Cardiac septum (tissue), 1 donor: ENCODE data around the gene ATRNL1. TPM values are rescaled to one million over a fixed set of nuclear protein-coding genes. Genes with fewer than 3 reads are reported as not detected.
"Not testable (repeated sequence)": the region's sequence is repeated elsewhere in the genome, so short reads cannot be mapped to it uniquely, and the experiment has no call there.

Experiments
- DNase-seq: peaks from one replicate; pipeline ENCODE4 v3.0.0-alpha.2; 2020; ENCODE audit warnings: low spot score
- intact Hi-C: fragments of 100-400 bp; cut with DNase I; formaldehyde crosslinking; loops from one replicate; pipeline ENCODE4 v1.14.0; 2022
- total RNA-seq: library from RNA; stranded (reverse); fragmentation: NEBNext Ultra II Directional; extraction: Animal tissue kit (Norgen Biotek cat#: 25700); gene quantifications from one replicate; pipeline ENCODE4 v1.2.1, GENCODE V29; 2021
- donor health status: DM: no; HTN: no; CAD: no.

ATRNL1 gene
- total RNA-seq, 1 donor from 2014 or later: 25.8 TPM

GRCh38 chr10:115384665-115385064, 291.5 kb downstream of the ATRNL1 start:
- no peak for DNase-seq
- intact Hi-C loops: no loop called here

- intact Hi-C loops: no loop called here
- no peak for DNase-seq
Measured at GRCh38 chr10:115390607-115391006, 297.4 kb downstream of the ATRNL1 start.

- no peak for DNase-seq
- intact Hi-C loops: no loop called here
Measured at GRCh38 chr10:115398026-115398425, 304.9 kb downstream of the ATRNL1 start.

- no peak for DNase-seq
- intact Hi-C loops: no loop called here
Measured at GRCh38 chr10:115402699-115403098, 309.5 kb downstream of the ATRNL1 start.

- DNase-seq, intact Hi-C loops: not testable (repeated sequence)
Measured at GRCh38 chr10:115405838-115406237, 312.7 kb downstream of the ATRNL1 start.

- intact Hi-C loops: no loop called here
- DNase-seq: no peak
Measured at GRCh38 chr10:115409347-115409746, 316.2 kb downstream of the ATRNL1 start.

- intact Hi-C loops: no loop called here
- no peak for DNase-seq
Measured at GRCh38 chr10:115417585-115418265, 324.6 kb downstream of the ATRNL1 start.

- DNase-seq: no peak
- intact Hi-C loops: no loop called here
Measured at GRCh38 chr10:115422624-115423023, 329.5 kb downstream of the ATRNL1 start.

GRCh38 chr10:115427611-115428010, 334.4 kb downstream of the ATRNL1 start:
- intact Hi-C loops: no loop called here
- no peak for DNase-seq

GRCh38 chr10:115432188-115432819, 339.1 kb downstream of the ATRNL1 start:
- no peak for DNase-seq
- intact Hi-C loops: no loop called here

GRCh38 chr10:115436999-115437398, 343.8 kb downstream of the ATRNL1 start:
- no peak for DNase-seq
- intact Hi-C loops: no loop called here

- intact Hi-C loops: no loop called here
- no peak for DNase-seq
Measured at GRCh38 chr10:115441907-115442545, 348.9 kb downstream of the ATRNL1 start.

- intact Hi-C loops: no loop called here
- no peak for DNase-seq
Measured at GRCh38 chr10:115456812-115457211, 363.6 kb downstream of the ATRNL1 start.

GRCh38 chr10:115483294-115483693, 390.1 kb downstream of the ATRNL1 start:
- no peak for DNase-seq
- intact Hi-C loops: no loop called here

- DNase-seq: no peak
- intact Hi-C loops: no loop called here
Measured at GRCh38 chr10:115491526-115492140, 398.5 kb downstream of the ATRNL1 start.

GRCh38 chr10:115503546-115503945, 410.4 kb downstream of the ATRNL1 start:
- DNase-seq: no peak
- intact Hi-C loops: no loop called here

- intact Hi-C loops: no loop called here
- DNase-seq: no peak
Measured at GRCh38 chr10:115514895-115515294, 421.7 kb downstream of the ATRNL1 start.

- intact Hi-C loops: no loop called here
- DNase-seq: no peak
Measured at GRCh38 chr10:115525141-115525540, 432.0 kb downstream of the ATRNL1 start.

GRCh38 chr10:115527682-115528081, 434.5 kb downstream of the ATRNL1 start:
- DNase-seq, intact Hi-C loops: not testable (repeated sequence)

GRCh38 chr10:115536401-115536800, 443.2 kb downstream of the ATRNL1 start:
- DNase-seq, intact Hi-C loops: not testable (repeated sequence)
